HepG2 (cell line): ENCODE results near the gene MYEOV. TPM values are rescaled to one million over a fixed set of nuclear protein-coding genes. Genes with fewer than 3 reads are reported as not detected.

Experiments
- ATAC-seq: fragments of 200-7000 bp; cut with Tn5 transposase; 3 replicates; pipeline ENCODE4 v1.9.1; 2020; ENCODE audit warnings: mild to moderate bottlenecking, moderate library complexity
- BruUV-seq: library from RNA; stranded (reverse); fragments of 400-500 nt; replicated peaks from 2 replicates; lab custom pipeline; 2021; lab: Mats Ljungman, UMichigan
- CTCF ChIA-PET: fragments of 300-600 bp; formaldehyde crosslinking; extraction: SDS; loops from one replicate; lab custom pipeline; 2021; ENCODE audit warnings: low total read pairs, inconsistent platforms, low intra/inter-chr PET ratio; lab: Yijun Ruan, JAX
- POLR2A ChIA-PET: fragments of 350-600 bp; sonication (Branson Sonifier 250); formaldehyde crosslinking; loops from one replicate; lab custom pipeline; 2020; ENCODE audit warnings: antibody characterized with exemption, inconsistent platforms; lab: Yijun Ruan, JAX
- DNase-seq: peaks from one replicate; pipeline ENCODE4 v3.0.0-alpha.2; 2015; ENCODE audit warnings: low spot score
- FAIRE-seq: peaks from 3 replicates; lab custom pipeline; 2011; peaks lifted over from hg19 to GRCh38; lab: Jason Lieb, UNC
- H2AFZ ChIP-seq: one replicate; pipeline ENCODE4 v1.6.1; 2011; ENCODE audit warnings: low read length, inconsistent platforms
- H3K27ac ChIP-seq: fragments of 300-600 bp; 3 replicates; pipeline ENCODE4 v1.8.0; 2011; ENCODE audit warnings: mixed run types, mild to moderate bottlenecking, mixed read lengths, low read length, inconsistent platforms; ENCODE audit not compliant: insufficient read depth; ENCODE audit errors: extremely low read length
- H3K27me3 ChIP-seq, 2 experiments: fragments of 200-600 bp in 1 of 2; 2 replicates in 1 of 2; 3 replicates in 1 of 2; pipeline versions ENCODE4 v1.6.0 to v1.8.0; 2011; ENCODE audit warnings: low read length in 2 of 2, mild to moderate bottlenecking in 2 of 2, moderate library complexity in 2 of 2, inconsistent platforms in 1 of 2; ENCODE audit not compliant: insufficient read depth in 2 of 2, control insufficient read depth in 1 of 2
- H3K36me3 ChIP-seq, 2 experiments: fragments of 200-600 bp in 1 of 2; replicated peaks in 1 of 2; 2 replicates in 1 of 2; 3 replicates in 1 of 2; pipeline versions ENCODE4 v1.5.1 to v1.8.0; 2011; ENCODE audit warnings: low read length in 2 of 2, inconsistent platforms in 1 of 2; ENCODE audit not compliant: insufficient read depth in 2 of 2, control insufficient read depth in 1 of 2
- H3K4me1 ChIP-seq: 2 replicates; pipeline ENCODE4 v1.5.1; 2012; ENCODE audit warnings: low read length, inconsistent platforms; ENCODE audit not compliant: insufficient read depth
- H3K4me2 ChIP-seq: 2 replicates; pipeline ENCODE4 v1.6.0; 2011; ENCODE audit warnings: low read depth, low read length, inconsistent platforms
- H3K4me3 ChIP-seq, 3 experiments: fragments of 200-600 bp in 1 of 3; sonication (generic), shearing (Covaris generic) in 1 of 3; replicated peaks in 1 of 3; 2 replicates each; pipeline ENCODE4 v1.5.1; 2011 to 2016; ENCODE audit warnings: low read length in 3 of 3, inconsistent platforms in 2 of 3, low read depth in 2 of 3, mild to moderate bottlenecking in 2 of 3, control low read depth in 1 of 3, mixed read lengths in 1 of 3; ENCODE audit not compliant: insufficient read depth in 1 of 3
- H3K79me2 ChIP-seq: one replicate; pipeline ENCODE4 v1.6.1; 2011; ENCODE audit warnings: low read length, inconsistent platforms; ENCODE audit not compliant: insufficient read depth
- H3K9ac ChIP-seq: 2 replicates; pipeline ENCODE4 v1.6.0; 2011; ENCODE audit warnings: mild to moderate bottlenecking, low read depth, low read length, inconsistent platforms; ENCODE audit not compliant: insufficient read depth
- H3K9me3 ChIP-seq: 2 replicates; pipeline ENCODE4 v1.5.1; 2012; ENCODE audit warnings: mild to moderate bottlenecking, low read length
- H4K20me1 ChIP-seq: 2 replicates; pipeline ENCODE4 v1.6.0; 2011; ENCODE audit warnings: inconsistent platforms, mild to moderate bottlenecking, low read length, moderate library complexity; ENCODE audit not compliant: insufficient read depth
- FOXJ3 ChIP-seq: sonication (generic); formaldehyde crosslinking; IDR thresholded peaks from 2 replicates; pipeline ENCODE4 v1.4.0; 2020; ENCODE audit warnings: missing genetic modification reagents, mild to moderate bottlenecking, borderline replicate concordance
- KLF15 ChIP-seq: sonication (generic); formaldehyde crosslinking; IDR thresholded peaks from 2 replicates; pipeline ENCODE4 v1.8.1; 2023; ENCODE audit warnings: borderline replicate concordance, mild to moderate bottlenecking, inconsistent platforms, missing genetic modification reagents, mixed read lengths
- KMT2A ChIP-seq: sonication (generic); formaldehyde crosslinking; IDR thresholded peaks from 2 replicates; pipeline ENCODE4 v1.4.0; 2020; ENCODE audit warnings: missing genetic modification reagents
- RFXAP ChIP-seq: sonication (generic); formaldehyde crosslinking; IDR thresholded peaks from 2 replicates; pipeline ENCODE4 v1.4.0; 2020; ENCODE audit warnings: missing genetic modification reagents, borderline replicate concordance
- RXRA ChIP-seq: sonication (generic); formaldehyde crosslinking; IDR thresholded peaks from 2 replicates; pipeline ENCODE4 v1.5.1; 2020; ENCODE audit warnings: missing genetic modification reagents
- ZBTB1 ChIP-seq: sonication (generic); formaldehyde crosslinking; IDR thresholded peaks from 2 replicates; pipeline ENCODE4 v1.4.0; 2020; ENCODE audit warnings: missing genetic modification reagents, borderline replicate concordance
- ZFP41 ChIP-seq: sonication (generic); formaldehyde crosslinking; IDR thresholded peaks from 2 replicates; pipeline ENCODE4 v1.4.0; 2020; ENCODE audit warnings: mild to moderate bottlenecking, missing genetic modification reagents, borderline replicate concordance
- ZHX2 ChIP-seq, 2 experiments: sonication (generic) in 1 of 2; formaldehyde crosslinking in 1 of 2; IDR thresholded peaks; 2 replicates each; pipeline versions ENCODE4 v1.6.1 to v1.9.0; 2014 to 2022; ENCODE audit warnings: antibody characterized with exemption in 1 of 2, borderline replicate concordance in 1 of 2, inconsistent platforms in 1 of 2, low read depth in 1 of 2, missing genetic modification reagents in 1 of 2
- ZNF234 ChIP-seq: sonication (generic); formaldehyde crosslinking; conservative IDR thresholded peaks from 2 replicates; pipeline ENCODE4 v1.5.1; 2020; ENCODE audit warnings: mild to moderate bottlenecking, missing genetic modification reagents
- ZNF451 ChIP-seq: sonication (generic); formaldehyde crosslinking; IDR thresholded peaks from 2 replicates; pipeline ENCODE4 v1.5.0; 2020; ENCODE audit warnings: mild to moderate bottlenecking, missing genetic modification reagents
- ZNF468 ChIP-seq: sonication (generic); formaldehyde crosslinking; IDR thresholded peaks from 2 replicates; pipeline ENCODE4 v1.8.0; 2022; ENCODE audit warnings: mild to moderate bottlenecking, moderate library complexity, missing genetic modification reagents
- ZNF646 ChIP-seq: sonication (generic); formaldehyde crosslinking; IDR thresholded peaks from 2 replicates; pipeline ENCODE4 v1.9.0; 2021; ENCODE audit warnings: mild to moderate bottlenecking, missing genetic modification reagents
- WGBS: methylation state at CpG from one replicate; pipeline ENCODE4 v1.1.6; 2017; ENCODE audit warnings: low lambda C conversion rate; 5-methylcytosine and 5-hydroxymethylcytosine counted together
- in situ Hi-C: cut with HindIII; loops from 2 replicates; pipeline ENCODE4 v1.10.0; 2017; ENCODE audit warnings: low pct_unique_long_range_greater_than_20kb; ENCODE audit not compliant: extremely low pct_ligation_motif_present
- intact Hi-C: fragments of 100-400 bp; cut with micrococcal nuclease; formaldehyde crosslinking; loops from one replicate; pipeline ENCODE4 v1.10.0; 2022; ENCODE audit not compliant: unreplicated experiment
- polyA plus RNA-seq, 8 experiments: library from polyadenylated mRNA; depleted of rRNA in 3 of 8; stranded (reverse) in 7 of 8; unstranded in 1 of 8; fragments of >200 nt; fragmentation: Illumina TruSeq in 4 of 8; extraction: Trizol in 4 of 8; gene quantifications; 2 replicates each; pipeline versions ENCODE4 v1.2.1 to v1.2.3, GENCODE V29; 2011 to 2016; ENCODE audit warnings: low read depth in 4 of 8, missing spikeins in 1 of 8, mixed read lengths in 1 of 8; ENCODE audit not compliant: insufficient read depth in 1 of 8
- total RNA-seq, 5 experiments: library from RNA; depleted of rRNA; stranded (reverse); fragments of >200 nt; fragmentation: Illumina TruSeq; extraction: Trizol; gene quantifications; 2 replicates each; pipeline ENCODE4 v1.2.3, GENCODE V29; 2016; ENCODE audit warnings: low read depth in 1 of 5

Gene MYEOV
- total and polyA plus RNA-seq, 2 of the 13 experiments (the other 11 are each of a cell fraction or from before 2014, with no cell fraction given): 0.33 to 1.8 TPM

- Histone ChIP-seq H3K4me3 (no peak overlapping the region), H3K27me3 (no peaks in the 10 kb centered on the region), H3K4me2 (no peak overlapping the region), H3K9ac (no peak overlapping the region), H3K9me3 (no peaks in the 10 kb centered on the region), H3K4me1 (peaks cover 44% of the 10 kb centered on the region), H2AFZ (no peak overlapping the region), H3K27ac (no peak overlapping the region), H4K20me1 (no peaks in the 10 kb centered on the region), H3K36me3 (no peaks in the 10 kb centered on the region), H3K79me2 (no peaks in the 10 kb centered on the region)
- in situ Hi-C loops: no loop called here
- ATAC-seq: no peak
- CTCF ChIA-PET: no interaction called here
- BruUV-seq: no TSS peak
- intact Hi-C loops: no loop called here
- WGBS: 92% methylated on average over 11 of the region's 11 CpGs
- DNase-seq: no peak
- POLR2A ChIA-PET: no interaction called here
- no peak for FAIRE-seq
- TF ChIP-seq ZNF646 (CRISPR knock-in tag) (no peak), FOXJ3 (CRISPR knock-in tag) (no peak), KMT2A (CRISPR knock-in tag) (no peak), RXRA (CRISPR knock-in tag) (no peak), KLF15 (CRISPR knock-in tag) (no peak), ZNF451 (CRISPR knock-in tag) (no peak), RFXAP (no peak), ZNF468 (no peak), ZHX2 (IDR thresholded peaks at IDR 0.05; ENCODE audit: low read depth) (no peak), ZHX2 (CRISPR knock-in tag; IDR thresholded peaks at IDR 0.05; ENCODE audit: borderline replicate concordance) (no peak), ZFP41 (CRISPR knock-in tag) (no peak), ZNF234 (CRISPR knock-in tag) (no peak), ZBTB1 (CRISPR knock-in tag) (no peak)
Observed at GRCh38 chr11:69301081-69301454, 7.1 kb downstream of the MYEOV start.
